ENCODE data around the gene MAD2L2.

MAD2L2 gene

DNA sequence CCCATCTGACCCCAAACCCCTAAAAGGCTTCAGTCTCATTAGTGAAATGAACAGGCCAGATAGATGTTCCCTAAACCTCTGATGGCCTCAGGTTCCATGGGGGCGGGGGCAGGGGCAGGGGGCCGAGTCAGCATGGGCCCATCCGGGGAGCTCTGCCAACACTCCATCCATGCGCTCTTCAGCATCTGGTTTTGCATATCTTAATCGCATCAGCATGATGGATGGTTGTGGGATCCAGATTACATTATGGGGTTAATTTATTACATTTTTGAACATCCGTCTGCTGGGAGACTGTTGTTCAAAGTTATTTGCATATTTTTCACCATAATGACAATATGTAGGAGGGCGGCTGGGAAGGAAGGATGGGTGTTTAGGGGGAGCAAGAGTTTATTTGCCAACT, 3.1 kb upstream of the MAD2L2 start:
- DNase-seq (ENCODE audit: low read depth), result no peak
- TF ChIP-seq, protein P1, sequence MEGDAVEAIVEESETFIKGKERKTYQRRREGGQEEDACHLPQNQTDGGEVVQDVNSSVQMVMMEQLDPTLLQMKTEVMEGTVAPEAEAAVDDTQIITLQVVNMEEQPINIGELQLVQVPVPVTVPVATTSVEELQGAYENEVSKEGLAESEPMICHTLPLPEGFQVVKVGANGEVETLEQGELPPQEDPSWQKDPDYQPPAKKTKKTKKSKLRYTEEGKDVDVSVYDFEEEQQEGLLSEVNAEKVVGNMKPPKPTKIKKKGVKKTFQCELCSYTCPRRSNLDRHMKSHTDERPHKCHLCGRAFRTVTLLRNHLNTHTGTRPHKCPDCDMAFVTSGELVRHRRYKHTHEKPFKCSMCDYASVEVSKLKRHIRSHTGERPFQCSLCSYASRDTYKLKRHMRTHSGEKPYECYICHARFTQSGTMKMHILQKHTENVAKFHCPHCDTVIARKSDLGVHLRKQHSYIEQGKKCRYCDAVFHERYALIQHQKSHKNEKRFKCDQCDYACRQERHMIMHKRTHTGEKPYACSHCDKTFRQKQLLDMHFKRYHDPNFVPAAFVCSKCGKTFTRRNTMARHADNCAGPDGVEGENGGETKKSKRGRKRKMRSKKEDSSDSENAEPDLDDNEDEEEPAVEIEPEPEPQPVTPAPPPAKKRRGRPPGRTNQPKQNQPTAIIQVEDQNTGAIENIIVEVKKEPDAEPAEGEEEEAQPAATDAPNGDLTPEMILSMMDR (IDR thresholded peaks at IDR 0.05; ENCODE audit: insufficient read depth, low read depth, low read length, missing control alignments), result no peak
- H3K4me3 ChIP-seq (ENCODE audit: low read depth, low read length), result no peak overlapping the region

DNA sequence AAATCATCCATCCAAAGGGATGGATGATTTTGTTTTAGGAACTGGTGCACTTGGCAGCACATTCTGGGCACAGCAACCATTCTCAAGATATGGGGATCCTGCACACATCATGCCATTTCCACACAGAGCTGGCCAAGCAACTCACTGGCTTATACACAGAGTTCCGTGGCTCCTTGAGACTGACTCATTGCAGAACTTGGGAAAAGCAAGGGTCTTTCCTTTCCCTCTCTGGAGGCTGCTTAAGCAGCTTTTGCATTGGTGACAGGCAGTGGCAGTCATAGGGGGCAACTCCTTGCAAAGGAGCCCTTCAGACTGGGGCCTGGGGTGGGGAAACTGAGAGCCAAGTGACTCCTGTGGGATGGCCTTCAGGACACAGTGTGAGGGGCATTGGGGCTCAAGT, 1.9 kb upstream of the MAD2L2 start:
- H3K4me3 ChIP-seq (ENCODE audit: low read depth, low read length), result no peak overlapping the region
- TF ChIP-seq, protein P1 (IDR thresholded peaks at IDR 0.05; ENCODE audit: insufficient read depth, low read depth, low read length, missing control alignments), result no peak

DNA sequence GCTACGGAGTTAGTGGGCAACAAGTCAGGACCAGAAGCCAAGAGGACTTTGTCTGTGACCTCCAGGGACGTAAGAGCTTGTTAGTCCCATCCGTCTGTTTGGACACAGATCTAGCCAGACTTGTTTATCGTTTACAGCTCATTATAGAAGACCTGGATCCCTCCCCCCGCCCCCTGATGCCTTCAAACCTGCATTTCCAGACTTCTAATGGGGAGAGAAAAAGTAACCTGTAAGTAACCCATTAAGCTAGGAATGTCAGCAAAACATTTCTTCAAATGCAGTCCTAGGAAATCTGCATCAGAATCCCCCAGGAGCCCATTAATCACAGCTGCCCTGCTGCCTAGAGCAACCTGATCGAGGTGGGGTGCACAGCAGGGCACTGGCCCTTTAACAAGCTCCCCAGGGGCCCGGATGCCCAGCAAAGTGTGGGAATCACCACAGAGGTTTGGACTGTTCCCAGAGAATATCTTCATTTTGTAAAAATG, 1.4 kb upstream of the MAD2L2 start:
- TF ChIP-seq, protein P1 (IDR thresholded peaks at IDR 0.05; ENCODE audit: insufficient read depth, low read depth, low read length, missing control alignments), result no peak
- H3K4me3 ChIP-seq (ENCODE audit: low read depth, low read length), result no peak overlapping the region
- DNase-seq (ENCODE audit: low read depth), result no peak

More for the DNA sequence above, 1.9 kb upstream of the MAD2L2 start:
- no peak for DNase-seq (ENCODE audit: low read depth)

DNA sequence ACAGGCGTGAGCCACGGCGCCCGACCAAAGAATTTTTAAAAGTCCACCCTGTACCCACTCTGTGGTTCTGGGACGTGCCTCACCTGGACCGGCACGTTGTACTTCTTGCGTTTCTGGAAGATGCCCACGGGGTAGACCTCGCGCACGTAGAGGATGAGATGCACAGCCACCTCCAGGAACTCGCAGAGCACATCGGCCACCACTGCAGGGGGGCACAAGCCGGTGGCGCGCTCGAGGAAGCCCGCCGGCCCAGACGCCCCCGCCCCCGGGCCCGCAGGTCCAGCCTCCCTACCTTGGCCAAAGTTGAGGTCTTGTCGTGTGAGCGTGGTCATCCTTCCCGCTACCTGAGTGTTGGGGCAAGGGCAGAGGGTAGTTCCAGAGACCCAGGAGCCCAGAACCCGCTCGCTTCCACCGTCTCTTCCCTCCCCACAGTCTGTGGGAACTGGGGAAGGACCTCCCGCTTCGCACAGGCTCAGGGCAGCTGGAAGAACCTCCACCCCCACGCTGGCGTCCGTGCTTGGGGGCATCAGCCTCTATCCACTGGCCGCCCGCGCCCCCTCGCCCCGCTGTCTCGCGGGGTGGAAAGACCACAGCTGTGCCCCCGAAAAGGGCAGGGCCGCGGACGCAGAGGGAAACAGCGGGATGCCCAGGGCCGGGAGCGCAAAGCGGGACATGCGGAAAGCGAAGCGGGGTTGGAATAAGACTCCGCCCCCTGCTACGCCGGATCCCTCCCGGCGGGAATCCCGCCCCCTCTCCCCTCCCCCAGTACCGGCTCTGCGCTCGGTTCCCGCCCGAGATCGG, 478 bp downstream of the MAD2L2 start:
- peak overlapping the region; percentile 74 for H3K4me3 ChIP-seq (ENCODE audit: low read depth, low read length)
- TF ChIP-seq, protein P1 (IDR thresholded peaks at IDR 0.05; ENCODE audit: insufficient read depth, low read depth, low read length, missing control alignments), result no peak
- no peak for DNase-seq (ENCODE audit: low read depth)

DNA sequence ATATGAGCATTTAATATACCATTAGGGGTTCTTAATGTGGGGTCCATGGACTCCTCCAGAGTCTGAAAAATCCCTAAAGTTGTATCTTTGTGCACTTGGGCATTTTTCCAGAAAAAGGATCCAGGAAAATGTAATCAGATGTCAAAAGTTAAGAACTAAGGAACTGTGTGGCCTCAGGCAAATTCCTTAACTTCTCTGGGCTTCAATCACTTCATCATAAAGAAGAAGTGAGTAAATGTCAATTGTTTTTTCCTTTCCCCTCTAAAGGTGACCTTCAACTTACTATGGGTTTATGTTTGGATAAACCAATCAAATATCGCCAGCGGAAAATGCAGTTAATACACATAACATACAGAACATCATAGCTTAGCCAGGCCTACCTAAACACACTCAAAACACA, 2.5 kb downstream of the MAD2L2 start:
- DNase-seq (ENCODE audit: low read depth), result no peak
- no peak overlapping the region for H3K4me3 ChIP-seq (ENCODE audit: low read depth, low read length)
- TF ChIP-seq, protein P1 (IDR thresholded peaks at IDR 0.05; ENCODE audit: insufficient read depth, low read depth, low read length, missing control alignments), result no peak

DNA sequence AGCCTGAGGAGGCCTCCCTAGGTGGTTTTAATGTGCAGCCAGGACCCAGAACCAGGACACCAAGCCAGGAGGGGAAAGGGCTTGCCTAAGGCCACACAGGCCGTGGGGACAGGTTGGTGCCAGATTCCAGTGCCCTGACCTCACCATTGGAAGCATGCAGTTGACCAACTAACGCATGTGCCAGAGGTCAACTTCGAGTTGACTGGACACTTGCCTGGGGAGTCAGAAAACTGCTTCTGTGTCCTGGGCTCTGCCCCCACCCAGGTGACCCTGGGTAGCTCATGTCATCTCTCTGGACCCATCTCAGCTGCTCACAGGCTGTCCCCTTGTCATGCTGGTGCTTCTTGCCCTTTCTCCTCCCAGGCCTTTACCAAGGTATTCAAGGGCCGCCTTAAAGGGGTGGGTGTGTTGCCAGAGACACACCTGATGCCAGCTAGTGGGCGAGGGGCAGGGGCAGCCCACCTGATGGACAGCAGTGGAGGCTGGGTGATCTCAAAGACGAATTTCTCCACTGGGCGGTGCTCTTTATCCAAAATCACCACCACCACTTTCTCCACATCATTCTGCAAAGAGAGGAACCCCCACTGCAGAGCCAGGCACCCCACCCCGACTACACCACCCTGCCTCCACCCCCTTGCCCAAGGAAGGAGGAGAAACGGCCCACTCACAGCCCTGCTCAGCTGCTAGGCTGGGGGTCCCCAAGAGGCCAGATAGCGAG, 4.4 kb downstream of the MAD2L2 start:
- DNase-seq (ENCODE audit: low read depth), result no peak
- TF ChIP-seq, protein P1 (IDR thresholded peaks at IDR 0.05; ENCODE audit: insufficient read depth, low read depth, low read length, missing control alignments), result no peak
- H3K4me3 ChIP-seq (ENCODE audit: low read depth, low read length), result no peak overlapping the region

All from GM12865 (cell line).